ENCODE data around the gene GRIK3.

- TF ChIP-seq BHLHE40 (IDR thresholded peaks at IDR 0.05; ENCODE audit: low read depth, low read length) = no peak
- no peak for TF ChIP-seq MAFK (IDR thresholded peaks at IDR 0.05; ENCODE audit: partially characterized antibody)
- no peak for TF ChIP-seq TP53 (CRISPR knock-in tag; IDR thresholded peaks at IDR 0.05)
- TF ChIP-seq MAX (IDR thresholded peaks at IDR 0.05) = no peak
- TF ChIP-seq, protein P1, sequence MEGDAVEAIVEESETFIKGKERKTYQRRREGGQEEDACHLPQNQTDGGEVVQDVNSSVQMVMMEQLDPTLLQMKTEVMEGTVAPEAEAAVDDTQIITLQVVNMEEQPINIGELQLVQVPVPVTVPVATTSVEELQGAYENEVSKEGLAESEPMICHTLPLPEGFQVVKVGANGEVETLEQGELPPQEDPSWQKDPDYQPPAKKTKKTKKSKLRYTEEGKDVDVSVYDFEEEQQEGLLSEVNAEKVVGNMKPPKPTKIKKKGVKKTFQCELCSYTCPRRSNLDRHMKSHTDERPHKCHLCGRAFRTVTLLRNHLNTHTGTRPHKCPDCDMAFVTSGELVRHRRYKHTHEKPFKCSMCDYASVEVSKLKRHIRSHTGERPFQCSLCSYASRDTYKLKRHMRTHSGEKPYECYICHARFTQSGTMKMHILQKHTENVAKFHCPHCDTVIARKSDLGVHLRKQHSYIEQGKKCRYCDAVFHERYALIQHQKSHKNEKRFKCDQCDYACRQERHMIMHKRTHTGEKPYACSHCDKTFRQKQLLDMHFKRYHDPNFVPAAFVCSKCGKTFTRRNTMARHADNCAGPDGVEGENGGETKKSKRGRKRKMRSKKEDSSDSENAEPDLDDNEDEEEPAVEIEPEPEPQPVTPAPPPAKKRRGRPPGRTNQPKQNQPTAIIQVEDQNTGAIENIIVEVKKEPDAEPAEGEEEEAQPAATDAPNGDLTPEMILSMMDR (IDR thresholded peaks at IDR 0.05) = no peak
- no peak for TF ChIP-seq SMC3 (IDR thresholded peaks at IDR 0.05)
- TF ChIP-seq JUN (IDR thresholded peaks at IDR 0.05) = no peak
- TF ChIP-seq ZSCAN20 (CRISPR knock-in tag; IDR thresholded peaks at IDR 0.05) = no peak
- TF ChIP-seq, protein P2, sequence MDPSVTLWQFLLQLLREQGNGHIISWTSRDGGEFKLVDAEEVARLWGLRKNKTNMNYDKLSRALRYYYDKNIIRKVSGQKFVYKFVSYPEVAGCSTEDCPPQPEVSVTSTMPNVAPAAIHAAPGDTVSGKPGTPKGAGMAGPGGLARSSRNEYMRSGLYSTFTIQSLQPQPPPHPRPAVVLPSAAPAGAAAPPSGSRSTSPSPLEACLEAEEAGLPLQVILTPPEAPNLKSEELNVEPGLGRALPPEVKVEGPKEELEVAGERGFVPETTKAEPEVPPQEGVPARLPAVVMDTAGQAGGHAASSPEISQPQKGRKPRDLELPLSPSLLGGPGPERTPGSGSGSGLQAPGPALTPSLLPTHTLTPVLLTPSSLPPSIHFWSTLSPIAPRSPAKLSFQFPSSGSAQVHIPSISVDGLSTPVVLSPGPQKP (IDR thresholded peaks at IDR 0.05; ENCODE audit: low read depth, low read length) = no peak
- no peak for TF ChIP-seq CHD2 (IDR thresholded peaks at IDR 0.05; ENCODE audit: low read length, partially characterized antibody)
- TF ChIP-seq RNF2 (IDR thresholded peaks at IDR 0.05; ENCODE audit: borderline replicate concordance, low read depth) = no peak
Measured at GRCh38 chr1:36846357-36846756, 188.0 kb downstream of the GRIK3 start.
